Sigmoid colon (tissue), 7 donors: ENCODE measurements around the gene ZFR2. TPM values are rescaled to one million over a fixed set of nuclear protein-coding genes. Genes with fewer than 3 reads are reported as not detected.

Experiments used
- DNase-seq: peaks from one replicate; pipeline ENCODE4 v3.0.0-alpha.2; 2019
- H3K27ac ChIP-seq, 4 donors: fragments of 200-600 bp; sonication (generic); one replicate each; pipeline ENCODE4 v1.5.1; 2016 to 2019; ENCODE audit warnings: mild to moderate bottlenecking in 1 of 4
- H3K27me3 ChIP-seq, 3 donors: fragments of 200-600 bp; sonication (generic); one replicate each; pipeline ENCODE4 v1.5.1; 2019; ENCODE audit warnings: mild to moderate bottlenecking in 1 of 3
- H3K36me3 ChIP-seq, 4 donors: fragments of 200-600 bp; sonication (generic); one replicate each; pipeline ENCODE4 v1.5.1; 2016 to 2019
- H3K4me1 ChIP-seq, 4 donors: fragments of 200-600 bp; sonication (generic); one replicate each; pipeline ENCODE4 v1.5.1; 2017 to 2019
- H3K4me3 ChIP-seq, 4 donors: fragments of 200-600 bp; sonication (generic); one replicate each; pipeline ENCODE4 v1.5.1; 2017 to 2019; ENCODE audit warnings: mild to moderate bottlenecking in 2 of 4, moderate library complexity in 1 of 4
- H3K9me3 ChIP-seq, 4 donors: fragments of 200-600 bp in 3 of 4; sonication (generic) in 3 of 4; one replicate each; pipeline versions ENCODE4 v1.5.1 to v1.6.1; 2013 to 2019
- EP300 ChIP-seq, 4 donors: sonication (generic); formaldehyde crosslinking; IDR thresholded peaks; one replicate each; pipeline ENCODE4 v1.6.1; 2017; ENCODE audit warnings: antibody characterized with exemption in 4 of 4
- POLR2A ChIP-seq, 2 donors: fragments of 450-650 bp; IDR thresholded peaks; one replicate each; pipeline ENCODE4 v1.6.1; 2016; ENCODE audit warnings: antibody characterized with exemption in 2 of 2, mild to moderate bottlenecking in 2 of 2, moderate library complexity in 2 of 2
- POLR2AphosphoS5 ChIP-seq, 4 donors: sonication (generic); formaldehyde crosslinking; IDR thresholded peaks; one replicate each; pipeline ENCODE4 v1.6.1; 2017; ENCODE audit warnings: antibody characterized with exemption in 4 of 4
- WGBS, 2 donors: extraction: QIAGEN DNeasy Blood & Tissue Kit; methylation state at CpG; one replicate each; pipeline ENCODE4 v1.1.7; 2013; 5-methylcytosine and 5-hydroxymethylcytosine counted together
- intact Hi-C: fragments of 100-400 bp; cut with DNase I; formaldehyde crosslinking; loops from one replicate; pipeline ENCODE4 v1.15.1; 2023
- polyA plus RNA-seq, 3 donors: library from polyadenylated mRNA; stranded (reverse); fragments of 200-250 nt; gene quantifications; one replicate each; pipeline ENCODE4 v1.2.3, GENCODE V29; 2013
- total RNA-seq, 4 donors: library from RNA; depleted of rRNA; stranded (reverse); fragments of >200 nt; gene quantifications; one replicate each; pipeline ENCODE4 v1.1.0, GENCODE V29; 2016
- TF ChIP-seq, protein P1 (sequence below), 4 experiments: fragments of 450-650 bp in 3 of 4; fragments of 200-600 bp in 1 of 4; IDR thresholded peaks; one replicate each; pipeline ENCODE4 v1.5.1; 2016 to 2019; ENCODE audit warnings: antibody characterized with exemption in 4 of 4, mild to moderate bottlenecking in 3 of 4, moderate library complexity in 2 of 4
- donor health status: healthy with polysubstance abuse.
- donor health status: Bipolar disorder and iron deficiency.
- donor health status: healthy.

The ZFR2 gene
- total and polyA plus RNA-seq, 7 donors, result under 0.01 to 1.2 (median 0.47) TPM; not detected in 3

DNA sequence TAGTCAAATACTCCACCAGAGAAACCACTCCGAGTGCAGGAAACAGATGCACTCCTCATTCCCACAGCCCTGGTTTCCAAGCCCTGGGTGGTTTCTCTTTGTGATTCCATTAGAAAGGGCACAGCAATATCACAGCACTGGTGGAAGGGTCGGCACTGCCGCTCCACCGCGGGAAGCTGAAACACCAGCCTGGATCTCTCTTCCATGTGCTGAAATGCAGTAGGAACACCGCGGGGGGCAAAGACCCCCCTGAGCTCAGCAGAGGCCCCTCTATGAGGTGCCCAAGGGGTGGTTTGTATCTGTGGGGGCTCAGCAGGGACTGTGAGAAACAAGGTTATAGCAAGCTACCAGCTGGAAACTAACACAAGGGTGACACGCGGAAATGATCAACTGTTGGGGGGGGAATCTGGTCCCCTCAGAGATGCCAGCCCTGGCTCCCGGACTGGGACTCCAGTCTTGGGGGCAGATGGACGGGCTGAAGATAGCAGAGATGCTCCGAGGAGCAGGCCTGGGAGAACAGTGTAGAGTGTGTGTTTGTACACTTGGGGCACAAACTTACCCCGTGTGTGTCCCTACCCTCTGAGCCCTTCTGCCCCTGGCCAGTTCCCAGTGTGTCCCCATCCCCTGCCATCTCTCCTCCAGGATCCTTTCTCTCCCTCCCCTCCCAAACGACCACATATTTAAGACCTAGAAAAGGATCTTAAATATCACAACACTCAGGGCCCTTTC lies 1.8 kb downstream of the ZFR2 start:
- 54 to 61% methylated on average over 14 of the region's 14 CpGs for WGBS, 2 donors
- Histone ChIP-seq H3K27me3 (peaks cover 21 to 55% (median 39%) of the 10 kb centered on the region in 3 donors), H3K4me3 (no peak overlapping the region)

DNA sequence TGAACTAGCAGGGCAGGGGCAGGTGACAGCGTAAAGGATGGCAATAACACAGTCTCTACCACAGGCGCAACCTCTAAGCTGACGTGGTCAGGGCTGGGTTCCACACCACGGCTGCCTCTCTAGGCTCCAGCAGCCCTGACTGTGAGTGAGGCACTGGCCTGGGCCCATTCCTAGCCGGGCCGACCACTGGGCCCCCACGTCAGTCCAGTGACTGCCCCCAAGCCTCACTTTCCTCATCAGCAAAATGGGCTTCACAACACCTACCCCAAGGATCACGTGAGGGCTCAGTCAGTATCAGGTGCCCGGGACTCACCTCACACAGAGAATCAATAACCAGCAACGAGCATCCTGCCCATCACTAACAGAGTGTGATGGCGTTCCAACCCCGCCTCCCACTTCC lies 5.2 kb downstream of the ZFR2 start:
- Histone ChIP-seq H3K27ac (no peak overlapping the region), H3K4me1 (peaks cover 0 to 2% (median 2%) of the 10 kb centered on the region in 4 donors), H3K4me3 (no peak overlapping the region), H3K36me3 (no peaks in the 10 kb centered on the region), H3K9me3 (peaks cover 0 to 1% (median 0%) of the 10 kb centered on the region in 4 donors), H3K27me3 (peaks cover 9 to 26% (median 18%) of the 10 kb centered on the region in 3 donors)
- TF ChIP-seq EP300 (IDR thresholded peaks at IDR 0.05) (no peak), POLR2A (IDR thresholded peaks at IDR 0.05) (no peak), POLR2AphosphoS5 (IDR thresholded peaks at IDR 0.05) (no peak)
- TF ChIP-seq, protein P1, sequence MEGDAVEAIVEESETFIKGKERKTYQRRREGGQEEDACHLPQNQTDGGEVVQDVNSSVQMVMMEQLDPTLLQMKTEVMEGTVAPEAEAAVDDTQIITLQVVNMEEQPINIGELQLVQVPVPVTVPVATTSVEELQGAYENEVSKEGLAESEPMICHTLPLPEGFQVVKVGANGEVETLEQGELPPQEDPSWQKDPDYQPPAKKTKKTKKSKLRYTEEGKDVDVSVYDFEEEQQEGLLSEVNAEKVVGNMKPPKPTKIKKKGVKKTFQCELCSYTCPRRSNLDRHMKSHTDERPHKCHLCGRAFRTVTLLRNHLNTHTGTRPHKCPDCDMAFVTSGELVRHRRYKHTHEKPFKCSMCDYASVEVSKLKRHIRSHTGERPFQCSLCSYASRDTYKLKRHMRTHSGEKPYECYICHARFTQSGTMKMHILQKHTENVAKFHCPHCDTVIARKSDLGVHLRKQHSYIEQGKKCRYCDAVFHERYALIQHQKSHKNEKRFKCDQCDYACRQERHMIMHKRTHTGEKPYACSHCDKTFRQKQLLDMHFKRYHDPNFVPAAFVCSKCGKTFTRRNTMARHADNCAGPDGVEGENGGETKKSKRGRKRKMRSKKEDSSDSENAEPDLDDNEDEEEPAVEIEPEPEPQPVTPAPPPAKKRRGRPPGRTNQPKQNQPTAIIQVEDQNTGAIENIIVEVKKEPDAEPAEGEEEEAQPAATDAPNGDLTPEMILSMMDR (IDR thresholded peaks at IDR 0.05), result no peak
- WGBS, 2 donors, result 64 to 76% methylated on average over 12 of the region's 12 CpGs
- no peak for DNase-seq
- intact Hi-C loops, result no loop called here

More for the DNA sequence above, 1.8 kb downstream of the ZFR2 start:
- intact Hi-C loops, result no loop called here
- Histone ChIP-seq H3K4me1 (peaks cover 0 to 9% (median 7%) of the 10 kb centered on the region in 4 donors), H3K36me3 (no peaks in the 10 kb centered on the region), H3K27ac (no peak overlapping the region), H3K9me3 (peaks cover 0 to 9% (median 2%) of the 10 kb centered on the region in 4 donors)
- no peak for TF ChIP-seq POLR2A (IDR thresholded peaks at IDR 0.05)
- TF ChIP-seq POLR2AphosphoS5 (IDR thresholded peaks at IDR 0.05), result no peak
- TF ChIP-seq EP300 (IDR thresholded peaks at IDR 0.05), result no peak
- TF ChIP-seq, protein P1 (IDR thresholded peaks at IDR 0.05), result no peak
- DNase-seq, result no peak

DNA sequence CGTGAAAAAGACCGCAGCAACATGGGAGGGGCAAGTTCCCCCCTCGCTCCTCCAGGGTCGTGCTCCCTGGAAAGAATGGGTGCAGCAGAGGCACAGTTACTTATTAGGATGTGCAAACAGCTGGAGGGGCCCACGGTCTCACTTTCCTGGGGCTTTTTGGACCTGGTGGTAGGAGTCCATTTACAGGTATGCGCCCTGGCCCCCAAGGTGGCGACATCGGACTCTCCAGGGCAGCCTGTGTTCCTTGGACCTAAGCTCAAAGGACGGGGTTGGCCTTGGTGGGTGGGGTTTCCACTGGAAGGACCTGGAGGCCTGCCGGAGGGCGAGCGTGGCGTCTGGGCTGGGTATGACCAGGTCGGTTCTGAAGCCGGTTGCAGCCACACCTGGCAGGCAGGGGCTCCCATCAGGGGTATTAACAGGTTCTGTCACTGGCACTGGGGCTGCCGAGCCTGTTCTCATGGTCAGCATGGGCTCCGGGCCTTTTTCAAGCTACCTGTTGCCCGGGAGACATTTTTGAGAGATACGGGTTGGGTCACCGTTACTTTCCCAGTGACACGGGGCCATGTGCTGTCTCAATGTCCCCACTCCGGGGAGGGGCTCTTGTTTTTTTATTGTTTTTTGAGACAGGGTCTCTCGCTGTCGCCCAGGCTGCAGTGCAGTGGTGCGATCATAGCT lies 5.9 kb downstream of the ZFR2 start:
- Histone ChIP-seq H3K4me1 (no peaks in the 10 kb centered on the region), H3K9me3 (no peaks in the 10 kb centered on the region), H3K27me3 (peaks cover 3 to 19% (median 12%) of the 10 kb centered on the region in 3 donors), H3K27ac (no peak overlapping the region), H3K36me3 (no peaks in the 10 kb centered on the region), H3K4me3 (no peak overlapping the region)
- intact Hi-C loops, result no loop called here
- 58 to 76% methylated on average over 25 of the region's 25 CpGs for WGBS, 2 donors
- TF ChIP-seq POLR2A (IDR thresholded peaks at IDR 0.05) (no peak), POLR2AphosphoS5 (IDR thresholded peaks at IDR 0.05) (no peak), EP300 (IDR thresholded peaks at IDR 0.05) (no peak)
- TF ChIP-seq, protein P1 (IDR thresholded peaks at IDR 0.05), result no peak
- no peak for DNase-seq

DNA sequence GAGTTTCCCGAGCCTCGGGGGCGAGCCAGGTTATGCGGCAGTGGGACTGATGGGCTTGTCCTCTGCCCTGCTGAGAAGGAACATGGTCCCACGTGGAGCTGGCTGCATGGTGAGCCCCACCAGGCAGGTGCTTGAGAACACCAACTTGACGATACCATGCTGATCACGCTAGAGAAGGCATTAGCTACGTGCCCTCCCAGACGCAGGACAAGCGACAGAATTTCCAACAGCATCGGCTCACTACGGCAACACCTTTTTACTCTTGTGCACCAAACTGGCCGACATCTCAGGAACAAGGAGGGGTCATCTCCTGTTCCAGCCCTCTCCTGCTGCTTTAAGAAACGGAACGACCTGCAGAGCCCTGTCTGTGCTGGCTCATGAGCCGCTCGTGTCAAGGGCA lies 8.3 kb downstream of the ZFR2 start:
- DNase-seq, result no peak
- Histone ChIP-seq H3K27ac (no peak overlapping the region), H3K4me3 (no peak overlapping the region), H3K36me3 (no peaks in the 10 kb centered on the region), H3K27me3 (no peaks in the 10 kb centered on the region), H3K4me1 (no peaks in the 10 kb centered on the region), H3K9me3 (no peaks in the 10 kb centered on the region)
- intact Hi-C loops, result no loop called here
- 85 to 91% methylated on average over 17 of the region's 17 CpGs for WGBS, 2 donors
- TF ChIP-seq EP300 (IDR thresholded peaks at IDR 0.05) (no peak), POLR2AphosphoS5 (IDR thresholded peaks at IDR 0.05) (no peak), POLR2A (IDR thresholded peaks at IDR 0.05) (no peak)
- TF ChIP-seq, protein P1 (IDR thresholded peaks at IDR 0.05), result no peak
